GM21786 (cell line): ENCODE data around the gene INIP.
"Not testable (repeated sequence)": the region's sequence is repeated elsewhere in the genome, so short reads cannot be mapped to it uniquely, and the experiment has no call there.

Source experiments
- ATAC-seq: cut with Tn5 transposase; IDR thresholded peaks from one replicate; pipeline ENCODE4 v1.9.1; 2021; ENCODE audit not compliant: unreplicated experiment

INIP gene

DNA sequence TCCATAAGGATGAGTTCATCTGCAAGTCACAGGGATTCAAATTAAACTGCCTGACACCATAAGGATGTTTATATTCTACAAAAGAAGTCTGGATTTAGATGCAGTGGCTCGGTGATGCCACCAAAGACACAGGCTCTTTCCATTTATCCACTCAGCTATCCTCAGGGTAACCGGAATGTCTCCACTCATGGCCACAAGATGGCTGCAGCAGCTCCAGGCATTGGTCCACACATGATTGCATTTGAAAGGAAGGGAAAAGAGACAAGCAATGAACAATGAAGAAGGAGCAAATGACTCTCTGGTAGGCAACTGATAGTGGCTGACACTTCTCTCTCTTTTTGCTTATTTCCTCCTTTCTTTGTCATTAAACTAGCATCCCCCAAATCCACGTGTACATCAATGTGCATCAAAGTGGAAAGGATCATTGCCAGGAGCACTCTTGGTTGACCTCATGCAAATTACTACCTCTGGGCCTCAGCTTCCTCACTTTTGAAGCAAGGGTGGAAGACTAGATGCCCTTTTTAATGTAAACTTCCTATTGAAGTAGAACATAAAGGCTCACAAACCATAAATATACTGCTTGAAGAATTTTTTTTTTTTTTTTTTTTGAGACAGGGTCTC is 25.4 kb upstream of the INIP start:
- no peak for ATAC-seq

DNA sequence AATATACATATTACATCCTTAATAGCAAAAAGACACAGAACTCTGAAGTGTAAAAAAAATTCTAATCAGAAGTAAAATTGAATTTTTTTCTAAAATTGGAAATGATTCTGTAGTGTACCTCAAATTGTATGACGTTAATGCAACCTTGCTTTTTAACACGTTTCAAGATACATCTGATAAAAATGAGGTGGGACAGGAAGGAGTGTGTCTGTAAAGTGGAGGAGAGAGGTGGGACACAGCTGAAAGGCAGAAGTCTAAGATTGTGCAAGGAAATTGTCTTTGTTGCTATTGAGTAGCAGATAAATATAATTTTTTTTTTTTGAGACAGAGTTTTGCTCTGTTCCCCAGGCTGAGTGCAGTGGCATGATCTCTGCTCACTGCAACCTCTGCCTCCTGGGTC is 17.0 kb upstream of the INIP start:
- no peak for ATAC-seq

DNA sequence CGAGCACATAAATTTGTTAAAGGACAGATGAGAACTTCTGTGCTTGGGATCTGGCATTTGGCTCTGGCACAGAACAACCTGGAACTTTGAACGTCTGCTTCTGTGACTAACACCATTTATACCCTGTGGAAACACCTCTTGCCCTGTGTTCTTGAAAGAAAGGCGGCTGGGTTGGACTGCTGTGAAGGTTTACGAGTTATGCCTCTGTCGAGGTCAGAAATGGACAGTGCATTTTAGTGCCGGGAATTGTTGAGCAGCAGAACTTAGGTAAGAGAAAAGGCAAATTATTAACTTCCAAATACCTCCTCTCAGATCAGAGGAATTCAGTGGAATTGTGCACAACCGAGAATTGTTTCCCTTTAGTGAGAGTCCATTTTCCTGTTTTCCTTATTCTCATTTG is 14.1 kb upstream of the INIP start:
- no peak for ATAC-seq

DNA sequence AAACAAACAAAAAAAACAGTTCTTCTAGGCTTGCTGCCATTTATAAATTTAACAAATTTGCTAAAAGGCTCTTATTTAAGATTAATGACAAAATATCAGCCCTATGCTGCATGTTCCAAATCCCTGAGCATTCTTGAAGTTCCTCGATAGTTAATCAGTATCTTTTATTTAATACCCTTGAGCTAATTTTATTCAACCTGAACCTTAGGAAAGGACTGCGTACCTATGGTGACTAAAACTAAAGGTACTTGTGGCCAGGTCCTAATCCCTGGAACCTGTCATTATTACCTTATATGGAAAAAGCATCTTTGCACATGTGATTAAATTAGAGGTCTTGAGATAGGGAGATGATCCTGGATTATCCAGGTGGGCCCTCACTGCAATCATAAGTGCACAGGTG is 10.5 kb upstream of the INIP start:
- ATAC-seq = no peak

DNA sequence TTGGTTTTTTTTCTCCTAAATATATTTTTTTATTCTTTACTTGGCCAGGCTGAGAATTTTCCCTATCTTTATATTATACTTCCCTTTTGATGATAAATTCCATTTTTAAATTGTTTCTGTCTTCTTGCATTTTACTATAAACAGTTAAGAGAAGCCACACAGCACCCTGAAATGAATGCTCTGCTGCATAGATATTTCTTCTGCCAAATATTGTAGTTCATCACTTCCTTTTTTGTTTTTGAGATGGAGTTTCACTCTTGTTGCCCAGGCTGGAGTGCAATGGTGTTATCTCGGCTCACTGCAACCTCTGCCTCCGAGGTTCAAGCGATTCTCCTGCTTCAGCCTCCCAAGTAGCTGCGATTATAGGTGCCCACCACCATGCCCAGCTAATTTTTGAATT is 8.5 kb upstream of the INIP start:
- no peak for ATAC-seq

DNA sequence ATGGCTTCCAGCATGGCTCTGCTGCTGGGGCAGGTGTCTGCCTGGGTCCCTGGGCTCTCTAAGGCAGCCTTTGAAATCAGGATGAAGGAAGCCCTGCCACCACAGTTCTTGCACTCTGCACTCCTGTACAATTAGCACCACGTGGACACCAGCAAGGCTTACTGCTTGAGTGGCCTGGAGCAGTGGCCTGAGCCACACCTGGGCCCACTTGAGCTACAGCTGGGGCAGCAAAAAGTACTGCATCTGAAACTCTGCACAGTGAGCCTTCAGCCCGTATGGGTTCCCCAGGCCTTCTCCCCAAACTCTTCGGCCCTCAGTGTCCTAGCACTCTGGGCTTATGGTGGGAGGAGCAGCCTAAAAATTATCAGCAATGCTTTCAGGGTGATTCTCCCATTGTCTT is 8.0 kb upstream of the INIP start:
- peak; percentile 48 for ATAC-seq

DNA sequence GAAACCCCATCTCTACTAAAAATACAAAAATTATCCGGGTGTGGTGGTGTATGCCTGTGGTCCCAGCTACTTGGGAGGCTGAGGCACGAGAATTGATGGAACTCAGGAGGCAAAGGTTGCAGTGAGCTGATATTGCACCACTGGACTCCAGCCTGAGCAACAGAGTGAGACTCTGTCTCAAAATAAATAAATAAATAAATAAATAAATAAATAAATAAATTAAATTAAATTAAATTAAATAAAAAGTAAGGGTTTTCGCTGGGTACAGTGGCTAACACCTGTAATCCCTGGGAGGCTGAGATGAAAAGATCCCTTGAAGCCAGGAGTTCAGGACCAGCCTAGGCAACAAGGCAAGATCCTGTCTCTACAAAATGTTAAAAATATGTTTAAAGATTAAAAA is 4.8 kb upstream of the INIP start:
- not testable (repeated sequence) for ATAC-seq

DNA sequence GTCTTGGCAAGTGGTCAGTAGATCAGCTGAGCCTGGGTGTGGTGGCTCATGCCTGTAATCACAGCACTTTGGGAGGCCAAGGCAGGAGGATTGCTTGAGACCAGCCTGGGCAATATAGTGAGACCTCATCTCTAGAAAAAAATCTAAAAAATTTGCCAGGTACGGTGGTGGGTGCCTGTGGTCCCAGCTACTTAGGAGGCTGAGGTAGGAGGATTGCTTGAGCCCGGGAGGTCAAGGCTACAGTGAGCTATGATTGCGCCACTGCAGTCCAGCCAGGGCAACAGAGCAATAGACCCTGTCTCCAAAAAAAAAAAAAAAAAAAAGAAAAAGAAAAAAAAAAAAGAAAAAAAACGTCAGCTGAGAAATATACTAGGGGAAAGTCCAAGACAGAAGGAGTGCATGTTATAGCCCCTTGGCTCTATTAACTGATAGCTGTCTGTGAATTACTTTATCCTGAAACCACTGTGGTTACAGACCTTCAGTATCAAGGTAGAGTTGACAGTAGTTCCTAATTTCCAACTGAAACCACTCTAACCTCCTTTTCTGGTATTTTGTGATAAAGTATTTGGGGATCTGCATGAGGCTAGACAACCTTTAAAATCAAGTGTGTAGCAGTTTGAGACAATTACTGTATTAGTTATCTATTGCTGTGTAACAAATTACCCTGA is 2.3 kb upstream of the INIP start:
- ATAC-seq = no peak

DNA sequence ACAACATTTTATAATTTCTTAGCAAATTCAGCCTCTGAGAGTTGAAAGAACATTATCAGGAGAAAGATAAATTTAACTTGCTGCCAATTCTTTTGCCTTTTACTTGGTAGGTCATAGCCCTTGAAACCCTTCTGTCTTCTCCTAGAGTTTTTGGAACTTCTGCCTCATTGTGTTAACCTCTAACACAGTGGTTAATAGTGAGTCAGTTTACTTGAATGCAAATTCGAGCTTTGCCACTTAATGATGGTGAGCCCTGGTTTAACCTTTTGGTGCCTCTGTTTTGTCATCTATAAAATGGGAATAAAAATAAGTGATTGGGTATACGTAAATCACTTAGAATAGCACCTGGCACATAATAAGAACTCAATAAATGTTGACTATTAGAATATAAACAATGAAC is 1.8 kb upstream of the INIP start:
- no peak for ATAC-seq

DNA sequence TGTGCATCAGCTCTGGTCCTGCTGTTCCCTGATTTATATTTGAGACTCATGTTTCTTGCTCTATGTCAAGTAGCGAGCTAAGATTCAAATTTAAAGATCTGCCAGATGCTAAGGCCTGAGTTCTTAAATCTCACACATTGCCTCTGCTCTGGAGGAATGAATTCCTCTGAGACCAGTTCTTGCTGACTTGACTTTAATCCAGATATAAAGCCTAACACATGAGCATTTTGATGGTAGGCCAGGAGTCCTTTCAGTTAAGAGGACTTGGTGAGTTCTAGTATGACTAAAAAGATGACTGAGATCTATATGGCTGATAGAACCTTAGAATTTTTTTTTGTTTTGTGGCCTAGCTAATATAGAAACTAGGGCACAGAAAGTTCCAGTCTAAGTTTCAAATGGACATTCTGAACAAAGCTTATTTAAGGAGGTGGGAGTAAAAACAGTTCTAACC is 1.3 kb upstream of the INIP start:
- ATAC-seq = no peak

DNA sequence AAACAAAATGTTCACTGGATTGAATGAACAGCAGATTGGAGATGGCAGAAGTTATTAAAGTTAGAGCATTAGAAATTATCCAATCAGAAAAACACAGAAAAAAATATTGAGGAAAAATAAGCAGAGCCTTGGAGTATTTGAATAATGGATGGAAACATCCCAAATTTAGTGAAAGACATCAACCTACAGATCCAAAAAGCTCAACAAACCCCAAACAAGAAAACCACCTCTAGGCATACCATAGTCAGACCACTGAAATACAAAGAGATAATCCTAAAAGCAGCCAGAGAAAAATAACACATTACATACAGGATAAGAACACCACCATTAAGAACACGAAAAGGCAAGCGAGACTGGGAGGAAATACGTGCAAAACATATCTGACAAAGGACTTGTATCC is 5.2 kb downstream of the INIP start:
- no peak for ATAC-seq

DNA sequence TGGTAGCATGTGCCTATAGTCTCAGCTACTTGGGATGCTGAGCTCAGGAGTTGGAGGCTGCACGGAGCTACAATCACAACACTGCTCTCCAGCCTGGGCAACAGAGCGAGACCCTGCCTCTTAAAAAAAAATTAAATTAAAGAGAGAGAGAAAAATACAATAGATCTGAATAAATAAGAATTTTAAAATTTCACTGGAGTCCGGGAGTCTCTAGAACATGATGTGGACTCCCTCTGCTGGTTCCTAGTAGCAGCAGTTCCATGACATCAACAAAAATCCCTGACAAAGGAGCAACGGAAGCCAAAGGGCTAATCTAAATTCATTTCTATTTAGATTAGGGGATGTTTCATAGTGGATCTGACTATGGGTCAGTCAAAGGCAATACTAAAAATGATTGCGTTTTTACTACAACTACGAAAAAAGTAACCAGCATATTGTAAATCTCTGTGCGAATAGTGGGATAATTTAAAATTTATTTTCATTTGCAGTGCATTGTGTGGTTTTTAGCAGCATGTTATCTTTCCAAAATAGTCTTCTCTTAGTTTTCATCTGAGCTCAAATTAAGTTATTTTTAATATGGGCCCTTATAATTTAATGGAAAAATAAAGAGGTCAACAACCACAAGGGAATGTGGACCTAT is 6.7 kb downstream of the INIP start:
- no peak for ATAC-seq

DNA sequence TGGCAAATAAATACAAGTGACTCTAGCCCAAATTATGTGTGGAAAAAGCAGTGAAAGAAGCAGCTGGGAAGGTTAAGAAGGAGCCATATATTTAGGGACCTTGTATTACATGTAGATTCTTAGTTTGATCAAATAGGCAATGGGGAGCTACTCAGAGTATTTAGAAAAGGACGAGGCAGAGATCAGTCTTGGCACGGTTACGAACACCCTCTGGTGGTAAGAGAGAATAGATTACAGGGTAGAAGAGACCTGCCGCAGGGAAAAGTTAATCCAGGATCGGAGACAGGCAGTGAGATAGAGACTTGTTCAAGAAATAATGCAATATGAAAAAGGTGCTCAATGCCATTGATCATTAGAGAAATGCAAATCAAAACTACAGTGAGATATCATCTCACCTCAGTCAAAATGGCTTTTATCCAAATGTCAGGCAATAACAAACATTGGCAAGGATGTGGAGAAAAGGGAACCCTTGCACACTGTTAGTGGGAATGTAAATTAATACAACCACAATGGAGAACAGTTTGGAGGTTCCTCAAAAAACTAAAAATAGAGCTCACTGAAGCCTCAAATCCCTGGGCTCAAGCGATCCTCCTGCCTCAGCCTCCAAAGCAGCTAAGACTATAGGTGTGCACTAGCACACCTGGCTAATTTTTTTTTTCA is 12.0 kb downstream of the INIP start:
- ATAC-seq = no peak

DNA sequence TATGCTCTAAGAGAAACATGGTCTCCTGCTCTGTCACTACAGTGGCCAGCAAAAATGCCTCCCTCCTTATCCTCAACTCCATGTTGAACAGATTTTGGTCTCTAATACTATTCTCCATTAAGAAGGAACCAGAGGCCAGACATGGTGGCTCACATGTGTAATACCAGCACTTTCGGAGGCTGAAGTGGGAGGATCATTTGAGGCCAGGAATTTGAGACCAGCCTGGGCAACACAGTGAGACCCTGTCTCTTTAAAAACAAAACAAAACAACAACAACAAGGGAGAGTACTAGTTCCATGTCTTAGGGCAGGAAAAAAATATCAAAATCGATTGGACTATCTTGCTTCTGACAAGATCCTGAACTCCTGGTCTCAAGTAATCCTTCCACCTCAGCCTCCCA is 14.6 kb downstream of the INIP start:
- ATAC-seq = no peak

DNA sequence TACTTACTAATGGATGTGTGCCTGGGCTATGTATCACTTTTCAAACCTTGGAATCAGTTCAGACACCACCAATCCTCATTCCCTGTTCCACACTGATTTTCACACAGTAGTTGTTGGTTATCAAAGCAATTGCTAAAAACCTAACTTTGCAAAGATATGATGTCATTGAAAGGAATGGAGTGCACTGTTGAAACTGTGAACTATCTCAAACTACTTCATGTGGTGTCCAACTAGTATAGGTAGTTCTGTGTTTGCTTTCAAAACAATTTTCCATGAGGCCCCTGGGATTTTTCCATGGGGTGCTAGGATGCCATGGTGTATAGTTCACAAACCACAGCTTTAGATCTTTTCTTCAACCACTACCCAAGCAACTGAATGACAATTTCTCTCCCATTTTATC is 17.8 kb downstream of the INIP start:
- no peak for ATAC-seq

DNA sequence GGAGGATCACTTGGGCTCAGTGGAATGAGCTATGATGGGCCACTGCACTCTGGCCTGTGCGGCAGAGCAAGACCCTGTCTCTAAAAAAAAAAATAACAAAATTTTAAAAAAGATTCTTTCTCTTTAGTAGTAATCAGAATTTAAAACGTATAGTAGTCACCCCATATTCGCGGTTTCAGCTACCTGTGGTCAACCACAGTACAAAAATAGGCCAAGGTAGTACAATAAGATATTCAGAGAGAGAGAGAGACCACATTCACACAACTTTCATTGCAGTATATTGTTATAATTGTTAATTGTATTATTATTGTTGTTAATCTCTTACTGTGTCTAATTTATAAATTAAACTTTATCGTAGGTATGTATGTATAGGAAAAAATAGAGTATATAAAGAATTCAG is 18.7 kb downstream of the INIP start:
- peak; percentile 91 for ATAC-seq

DNA sequence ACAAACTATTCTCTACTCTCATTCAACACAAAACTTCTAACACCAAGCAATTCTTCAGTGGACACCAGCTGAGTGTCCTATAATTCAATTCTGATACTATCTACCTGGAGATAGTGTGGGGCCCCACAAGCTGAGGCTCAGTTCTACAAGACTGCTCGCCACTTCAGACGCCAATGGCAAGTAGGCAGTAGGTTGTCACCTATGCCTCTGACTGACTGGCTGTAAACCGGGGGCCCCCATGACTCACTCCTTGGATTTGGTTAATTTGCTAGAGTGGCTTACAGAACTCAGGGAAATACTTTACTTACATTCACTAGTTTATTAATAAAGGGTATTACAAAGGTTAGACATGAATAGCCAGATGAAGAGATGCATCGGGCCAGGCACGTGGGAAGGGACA is 21.5 kb downstream of the INIP start:
- no peak for ATAC-seq

DNA sequence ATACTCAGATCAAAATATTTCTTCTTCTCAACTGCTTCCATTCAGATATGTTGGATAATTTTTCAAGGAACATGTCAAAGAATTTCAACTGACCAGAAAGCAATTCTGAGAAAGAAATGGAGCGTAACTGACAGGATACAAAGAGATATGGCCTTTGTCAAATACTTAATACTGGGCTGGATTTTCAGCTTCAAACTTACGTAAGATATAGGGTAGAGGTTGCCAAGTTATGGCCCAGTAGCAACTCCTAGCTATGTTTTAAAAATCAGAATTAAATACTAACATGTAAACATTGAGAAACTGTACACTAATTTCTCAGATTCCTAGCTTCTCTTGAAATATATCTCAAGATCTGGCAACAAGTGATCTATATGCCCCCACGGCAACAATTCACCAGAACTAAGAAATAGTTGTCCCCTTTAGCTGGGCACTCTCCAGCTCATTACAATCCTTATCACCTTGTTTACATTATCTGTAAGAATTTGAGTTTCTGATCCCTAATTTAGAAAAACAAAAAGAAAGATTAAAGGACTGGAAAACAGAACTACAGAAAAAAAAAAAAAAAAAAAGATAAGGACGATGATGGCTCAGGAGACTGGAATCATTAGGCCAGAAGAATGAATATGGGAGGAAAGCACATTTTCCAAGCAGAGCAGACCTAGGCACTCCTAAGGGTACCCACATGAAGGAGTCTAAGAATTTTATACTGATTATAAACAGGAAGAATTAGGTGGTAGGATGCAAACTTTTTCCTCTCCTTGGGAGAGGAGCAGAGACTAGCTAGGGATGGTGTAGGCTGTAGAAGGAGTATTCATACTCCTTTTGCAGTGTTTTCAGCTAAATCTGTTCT is 23.0 kb downstream of the INIP start:
- ATAC-seq = no peak

DNA sequence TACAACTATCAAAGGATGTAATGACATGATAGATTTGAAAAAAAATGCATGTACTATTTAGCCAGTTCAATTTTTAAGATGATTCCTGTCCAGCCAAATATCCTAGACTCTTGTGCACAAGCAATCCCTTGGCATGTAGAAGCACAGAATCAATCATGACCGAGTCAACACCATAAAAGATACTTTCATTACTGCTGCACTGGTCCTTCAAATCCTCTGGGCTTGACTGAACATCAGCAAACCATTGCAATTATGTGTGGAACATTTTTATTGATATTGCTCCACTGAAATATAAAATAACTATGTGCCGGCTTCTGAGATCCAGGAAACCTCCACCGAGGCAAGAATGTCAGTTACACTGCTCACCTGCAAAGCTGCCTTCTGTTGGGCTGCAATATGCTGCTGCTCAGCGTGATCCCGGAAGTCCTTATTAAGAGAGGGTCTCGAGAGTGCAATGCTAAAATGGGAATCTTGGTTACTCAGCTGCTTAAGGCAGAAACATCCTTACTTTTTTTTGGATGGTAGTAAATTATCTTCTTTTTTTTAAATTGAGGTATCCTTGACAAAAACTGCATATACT is 28.7 kb downstream of the INIP start:
- ATAC-seq = no peak

DNA sequence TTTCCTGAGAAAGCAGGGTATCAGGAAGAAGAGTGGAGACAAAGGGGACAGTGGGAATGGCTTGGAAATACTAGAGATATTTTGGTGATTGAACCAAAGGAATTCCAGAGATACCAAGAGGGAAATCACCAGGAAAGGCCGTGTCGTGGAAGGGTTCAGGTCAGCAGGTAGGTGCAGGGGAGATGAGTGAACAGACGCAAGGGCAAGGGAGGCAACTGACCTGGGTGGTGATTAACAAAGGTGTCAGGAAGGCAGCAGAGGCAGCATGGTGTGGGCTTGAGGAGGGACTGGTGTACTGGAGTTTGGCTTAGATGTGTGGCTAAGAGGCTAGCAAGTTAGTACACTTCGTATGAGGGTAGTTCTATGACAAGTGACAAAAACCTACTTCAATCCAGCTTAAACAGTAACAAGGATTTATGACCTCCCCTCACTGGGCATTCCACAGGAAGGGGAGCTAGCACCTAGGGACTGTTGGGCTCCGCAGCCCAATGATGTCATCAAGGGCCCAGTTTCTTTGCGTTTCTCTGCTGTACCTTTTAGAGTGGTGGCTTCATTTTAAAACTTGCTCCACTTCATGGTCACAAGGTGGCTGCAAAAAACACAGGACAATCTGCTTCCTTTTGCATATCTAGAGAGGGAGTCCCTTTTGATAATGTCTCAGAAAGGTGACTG is 37.0 kb downstream of the INIP start:
- no peak for ATAC-seq
